HEK293 (cell line): ENCODE results near the gene CHST12.

Experiments
- CTCF ChIA-PET: fragments of 350-600 bp; formaldehyde crosslinking; extraction: SDS; loops from one replicate; lab custom pipeline; 2021; ENCODE audit warnings: antibody characterized with exemption; lab: Yijun Ruan, JAX
- POLR2A ChIA-PET: fragments of 300-600 bp; formaldehyde crosslinking; extraction: SDS; loops from one replicate; lab custom pipeline; 2020; ENCODE audit warnings: antibody characterized with exemption, inconsistent platforms; lab: Yijun Ruan, JAX
- H3K27ac ChIP-seq: fragments of 200-500 bp; sonication (Bioruptor generic); 2 replicates; pipeline ENCODE4 v1.5.1; 2014; ENCODE audit warnings: low read depth, low read length, control low read depth, inconsistent platforms; ENCODE audit errors: extremely low read depth
- H3K36me3 ChIP-seq, 2 experiments: fragments of 200-500 bp in 1 of 2; sonication (Bioruptor generic) in 1 of 2; 1 replicate in 1 of 2; 2 replicates in 1 of 2; pipeline ENCODE4 v1.5.1; 2014 to 2017; ENCODE audit warnings: inconsistent platforms in 2 of 2, low read length in 2 of 2; ENCODE audit not compliant: control insufficient read depth in 2 of 2, insufficient read depth in 1 of 2
- H3K4me1 ChIP-seq: fragments of 200-500 bp; sonication (Bioruptor generic); 2 replicates; pipeline ENCODE4 v1.5.1; 2014; ENCODE audit warnings: mild to moderate bottlenecking, low read length, inconsistent platforms; ENCODE audit not compliant: control insufficient read depth, insufficient read depth
- H3K4me3 ChIP-seq: 2 replicates; pipeline ENCODE4 v1.5.1; 2011; ENCODE audit warnings: low read depth, mild to moderate bottlenecking, control low read depth, low read length, moderate library complexity
- H3K9me3 ChIP-seq: fragments of 200-500 bp; sonication (Bioruptor generic); 2 replicates; pipeline ENCODE4 v1.5.1; 2014; ENCODE audit warnings: low read depth, low read length, inconsistent platforms; ENCODE audit not compliant: control insufficient read depth, insufficient read depth
- BCL11A ChIP-seq: fragments of 450-650 bp; formaldehyde crosslinking; IDR thresholded peaks from 2 replicates; pipeline ENCODE4 v1.5.1; 2016; ENCODE audit warnings: low read depth, missing biosample characterization, missing genetic modification characterization
- BCL11B ChIP-seq: fragments of 450-650 bp; formaldehyde crosslinking; IDR thresholded peaks from 2 replicates; pipeline ENCODE4 v1.5.1; 2016; ENCODE audit warnings: low read depth, missing biosample characterization, missing genetic modification characterization
- GLI2 ChIP-seq: fragments of 450-650 bp; formaldehyde crosslinking; IDR thresholded peaks from 2 replicates; pipeline ENCODE4; 2017; ENCODE audit warnings: missing biosample characterization, missing genetic modification characterization, low read depth, borderline replicate concordance
- OSR2 ChIP-seq: fragments of 450-650 bp; formaldehyde crosslinking; IDR thresholded peaks from 2 replicates; pipeline ENCODE4 v1.5.1; 2016; ENCODE audit warnings: missing biosample characterization, missing genetic modification characterization
- OVOL3 ChIP-seq: fragments of 450-650 bp; formaldehyde crosslinking; IDR thresholded peaks from 2 replicates; pipeline ENCODE4 v1.5.1; 2016; ENCODE audit warnings: missing biosample characterization, missing genetic modification characterization
- SALL2 ChIP-seq: fragments of 450-650 bp; formaldehyde crosslinking; IDR thresholded peaks from 2 replicates; pipeline ENCODE4 v1.5.0; 2017; ENCODE audit warnings: missing biosample characterization, mild to moderate bottlenecking, missing genetic modification characterization, borderline replicate concordance
- SP3 ChIP-seq: fragments of 450-650 bp; formaldehyde crosslinking; IDR thresholded peaks from 2 replicates; pipeline ENCODE4 v1.5.1; 2016; ENCODE audit warnings: missing biosample characterization, missing genetic modification characterization
- SP7 ChIP-seq: fragments of 450-650 bp; formaldehyde crosslinking; IDR thresholded peaks from 2 replicates; pipeline ENCODE4 v1.5.1; 2016; ENCODE audit warnings: missing biosample characterization, missing genetic modification characterization
- TSHZ1 ChIP-seq: fragments of 450-650 bp; formaldehyde crosslinking; IDR thresholded peaks from 2 replicates; pipeline ENCODE4 v1.5.1; 2016; ENCODE audit warnings: missing biosample characterization, missing genetic modification characterization, borderline replicate concordance
- ZBTB6 ChIP-seq: fragments of 450-650 bp; formaldehyde crosslinking; IDR thresholded peaks from 2 replicates; pipeline ENCODE4 v1.5.1; 2017; ENCODE audit warnings: missing biosample characterization, missing genetic modification characterization
- ZBTB8A ChIP-seq: fragments of 450-650 bp; formaldehyde crosslinking; IDR thresholded peaks from 2 replicates; pipeline ENCODE4 v1.5.1; 2016; ENCODE audit warnings: missing biosample characterization, missing genetic modification characterization
- ZNF112 ChIP-seq: fragments of 450-650 bp; formaldehyde crosslinking; IDR thresholded peaks from 2 replicates; pipeline ENCODE4 v1.5.0; 2017; ENCODE audit warnings: missing biosample characterization, missing genetic modification characterization
- ZNF121 ChIP-seq: fragments of 450-650 bp; formaldehyde crosslinking; IDR thresholded peaks from 2 replicates; pipeline ENCODE4 v1.5.1; 2016; ENCODE audit warnings: missing biosample characterization, missing genetic modification characterization
- ZNF221 ChIP-seq: fragments of 450-650 bp; formaldehyde crosslinking; IDR thresholded peaks from 2 replicates; pipeline ENCODE4 v1.5.1; 2017; ENCODE audit warnings: missing biosample characterization, missing genetic modification characterization, borderline replicate concordance
- ZNF274 ChIP-seq, 2 experiments: fragments of 200-500 bp in 1 of 2; fragments of 450-650 bp in 1 of 2; sonication (Bioruptor generic) in 1 of 2; formaldehyde crosslinking in 1 of 2; IDR thresholded peaks; 2 replicates each; pipeline versions ENCODE4 v1.5.1 to v1.6.1; 2014 to 2016; ENCODE audit warnings: borderline replicate concordance in 1 of 2, inconsistent platforms in 1 of 2, low read length in 1 of 2, missing biosample characterization in 1 of 2, missing genetic modification characterization in 1 of 2
- ZNF354C ChIP-seq: fragments of 450-650 bp; formaldehyde crosslinking; IDR thresholded peaks from 2 replicates; pipeline ENCODE4 v1.5.1; 2016; ENCODE audit warnings: missing biosample characterization, missing genetic modification characterization, low read depth, borderline replicate concordance
- ZNF501 ChIP-seq: fragments of 450-650 bp; formaldehyde crosslinking; IDR thresholded peaks from 2 replicates; pipeline ENCODE4 v1.5.1; 2016; ENCODE audit warnings: missing biosample characterization, missing genetic modification characterization
- ZNF571 ChIP-seq: fragments of 450-650 bp; formaldehyde crosslinking; IDR thresholded peaks from 2 replicates; pipeline ENCODE4 v1.5.0; 2017; ENCODE audit warnings: missing biosample characterization, missing genetic modification characterization
- ZNF654 ChIP-seq: fragments of 450-650 bp; formaldehyde crosslinking; IDR thresholded peaks from 2 replicates; pipeline ENCODE4 v1.5.1; 2016; ENCODE audit warnings: low read depth, missing biosample characterization, missing genetic modification characterization
- ZNF768 ChIP-seq: fragments of 450-650 bp; formaldehyde crosslinking; IDR thresholded peaks from 2 replicates; pipeline ENCODE4 v1.5.1; 2018; ENCODE audit warnings: missing biosample characterization, mild to moderate bottlenecking, missing genetic modification characterization
- ZNF791 ChIP-seq: fragments of 450-650 bp; formaldehyde crosslinking; IDR thresholded peaks from 2 replicates; pipeline ENCODE4 v1.5.1; 2016; ENCODE audit warnings: missing biosample characterization, missing genetic modification characterization
- ZSCAN16 ChIP-seq: fragments of 450-650 bp; formaldehyde crosslinking; IDR thresholded peaks from 2 replicates; pipeline ENCODE4 v1.5.1; 2016; ENCODE audit warnings: missing biosample characterization, missing genetic modification characterization

CHST12 gene

GRCh38 chr7:2441430-2442058 lies 38.1 kb downstream of the CHST12 start:
- Histone ChIP-seq H3K4me1 (no peaks in the 10 kb centered on the region), H3K4me3 (no peak overlapping the region), H3K36me3 (peaks cover 0 to 15% of the 10 kb centered on the region in 2 experiments; a peak in 2 of 3 replicates), H3K9me3 (no peaks in the 10 kb centered on the region), H3K27ac (no peak overlapping the region)
- TF ChIP-seq ZNF112 (tag by site-specific recombination) (no peak), ZNF768 (tag by site-specific recombination) (no peak), ZBTB8A (tag by site-specific recombination) (no peak), BCL11A (tag by site-specific recombination) (no peak), OSR2 (no peak), GLI2 (no peak), ZNF654 (tag by site-specific recombination) (no peak), ZNF501 (no peak), ZNF354C (tag by site-specific recombination) (no peak), ZNF571 (no peak), ZNF121 (tag by site-specific recombination) (no peak), SP7 (tag by site-specific recombination) (no peak), ZNF274 (IDR thresholded peaks at IDR 0.05; ENCODE audit: low read length) (no peak), ZNF274 (tag by site-specific recombination; IDR thresholded peaks at IDR 0.05; ENCODE audit: borderline replicate concordance) (no peak)
- CTCF ChIA-PET = interaction anchor here (0.6 to 3.5 kb wide), 4 partner anchors 9 to 86 kb away, joined by 3 to 14 read pairs (median 4); no protein-coding TSS in a partner anchor
- POLR2A ChIA-PET = interaction anchor here (0.7 kb wide), 1 partner anchor 41 kb away, joined by 6 read pairs; no protein-coding TSS in a partner anchor

- no peaks in the 10 kb centered on the region for H3K9me3 ChIP-seq
These were observed 40.1 kb downstream of the CHST12 start for GRCh38 chr7:2443491-2443890.

More at GRCh38 chr7:2443491-2443890, 40.1 kb downstream of the CHST12 start:
- Histone ChIP-seq H3K4me1 (no peaks in the 10 kb centered on the region), H3K36me3 (peaks cover 0 to 6% of the 10 kb centered on the region in 2 experiments; a peak in 2 of 3 replicates), H3K27ac (no peak overlapping the region)
- POLR2A ChIA-PET = no interaction called here
- TF ChIP-seq ZSCAN16 (tag by site-specific recombination) = no peak
- TF ChIP-seq OVOL3 (tag by site-specific recombination) = no peak
- TF ChIP-seq TSHZ1 (tag by site-specific recombination) = no peak
- no peak for TF ChIP-seq SP3 (tag by site-specific recombination)
- TF ChIP-seq ZBTB6 (tag by site-specific recombination) = no peak
- TF ChIP-seq ZNF791 = no peak
- TF ChIP-seq ZNF221 (tag by site-specific recombination) = no peak
- TF ChIP-seq BCL11B (tag by site-specific recombination) = no peak
- TF ChIP-seq SALL2 (tag by site-specific recombination) = no peak
- TF ChIP-seq, all 188 proteins: peak for 0
- CTCF ChIA-PET = no interaction called here
- H3K4me3 ChIP-seq = no peak overlapping the region
